ENCODE measurements around the gene CEMIP.

- no peak for TF ChIP-seq CTCF (IDR thresholded peaks at IDR 0.05 in 4 of 5, conservative IDR thresholded peaks at IDR 0.05 in 1 of 5)
- TF ChIP-seq POLR2A (IDR thresholded peaks at IDR 0.05) = no peak
These were observed 136.9 kb downstream of the CEMIP start for GRCh38 chr15:80916056-80916455.
